ENCODE data around the gene G3BP1. TPM values are rescaled to one million over a fixed set of nuclear protein-coding genes. Genes with fewer than 3 reads are reported as not detected.

G3BP1 gene
- total and polyA plus RNA-seq, 3 experiments from 2014 or later: 142 to 377 (median 371) TPM

DNA sequence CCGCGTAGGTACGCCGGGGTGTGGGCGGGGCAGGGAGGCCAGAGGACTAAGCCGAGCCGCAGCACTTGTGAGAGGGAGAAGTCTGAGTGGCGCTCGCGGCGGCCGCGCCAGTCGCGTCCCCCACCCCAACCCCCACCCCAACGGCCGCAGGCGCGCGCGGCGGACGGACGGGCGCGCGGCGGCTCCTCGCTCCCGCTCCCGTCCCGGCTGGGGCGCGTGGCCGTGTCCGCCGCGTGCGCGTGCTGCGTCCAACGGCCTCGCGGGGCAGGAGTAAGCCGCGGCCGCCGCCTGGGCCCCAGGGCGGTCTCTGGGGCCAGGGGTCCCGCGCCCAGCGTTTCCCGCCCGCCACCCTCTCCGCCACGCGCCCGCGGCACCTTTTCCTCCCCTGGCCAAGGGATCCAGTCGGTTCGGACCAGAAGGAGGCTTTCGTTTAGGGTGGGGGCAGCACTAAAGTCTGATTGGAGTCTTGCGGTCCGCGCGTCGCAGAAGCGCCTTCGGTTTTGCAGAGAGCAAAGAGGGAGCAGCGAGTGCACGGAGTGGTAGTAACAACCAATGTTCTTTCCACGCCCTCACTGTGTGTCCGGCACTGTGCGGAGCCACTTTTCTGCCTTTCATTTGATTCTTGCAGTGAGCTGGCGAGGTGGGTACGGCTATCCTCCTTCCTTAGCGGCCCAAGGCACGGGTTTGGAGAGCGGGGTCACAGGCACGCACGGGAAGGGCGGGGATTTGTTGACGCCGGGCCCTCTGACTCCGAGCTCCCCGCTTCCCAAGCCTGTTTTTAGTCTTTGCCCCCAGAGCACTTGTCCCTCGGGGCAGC, 483 bp downstream of the G3BP1 start:
- Mint-ChIP-seq H3K4me1 (peaks cover 43 to 57% (median 55%) of the 10 kb centered on the region in 3 donors), H3K36me3 (peaks cover 0 to 25% (median 5%) of the 10 kb centered on the region in 3 donors), H3K4me3 (peak overlapping the region in 6 of 7 donors; percentile 83 to 98 (median 94)), H3K9me3 (no peaks in the 10 kb centered on the region), H3K27me3 (no peaks in the 10 kb centered on the region), H3K27ac (peak overlapping the region in 7 of 8 donors; percentile 57 to 95 (median 91))
- Histone ChIP-seq H3K4me1 (ENCODE audit: insufficient read depth, low read length) (peaks cover 51% of the 10 kb centered on the region), H3K9me3 (ENCODE audit: low read length) (no peaks in the 10 kb centered on the region), H3K36me3 (ENCODE audit: insufficient read depth, low read length) (no peaks in the 10 kb centered on the region), H3K27me3 (ENCODE audit: insufficient read depth, low read length, poor library complexity, severe bottlenecking) (no peaks in the 10 kb centered on the region), H3K4me3 (ENCODE audit: low read length) (peak overlapping the region; percentile 86), H3K27ac (ENCODE audit: low read depth, low read length) (peak overlapping the region; percentile 84)
- POLR2A ChIA-PET: interaction anchor here (1.1 to 6.8 kb wide), 8 partner anchors 9 to 1772 kb away, joined by 3 to 81 read pairs (median 6); partner anchors contain the start of genes ATOX1, HMGXB3, RBM22 and TIGD6
- peak in 4 of 5 donors; percentile 18 to 63 (median 52) for DNase-seq
- CTCF ChIA-PET: interaction anchor here (0.7 to 3.2 kb wide), 5 partner anchors 12 to 22 kb away, joined by 4 to 25 read pairs (median 14); partner anchors contain the start of gene ATOX1

DNA sequence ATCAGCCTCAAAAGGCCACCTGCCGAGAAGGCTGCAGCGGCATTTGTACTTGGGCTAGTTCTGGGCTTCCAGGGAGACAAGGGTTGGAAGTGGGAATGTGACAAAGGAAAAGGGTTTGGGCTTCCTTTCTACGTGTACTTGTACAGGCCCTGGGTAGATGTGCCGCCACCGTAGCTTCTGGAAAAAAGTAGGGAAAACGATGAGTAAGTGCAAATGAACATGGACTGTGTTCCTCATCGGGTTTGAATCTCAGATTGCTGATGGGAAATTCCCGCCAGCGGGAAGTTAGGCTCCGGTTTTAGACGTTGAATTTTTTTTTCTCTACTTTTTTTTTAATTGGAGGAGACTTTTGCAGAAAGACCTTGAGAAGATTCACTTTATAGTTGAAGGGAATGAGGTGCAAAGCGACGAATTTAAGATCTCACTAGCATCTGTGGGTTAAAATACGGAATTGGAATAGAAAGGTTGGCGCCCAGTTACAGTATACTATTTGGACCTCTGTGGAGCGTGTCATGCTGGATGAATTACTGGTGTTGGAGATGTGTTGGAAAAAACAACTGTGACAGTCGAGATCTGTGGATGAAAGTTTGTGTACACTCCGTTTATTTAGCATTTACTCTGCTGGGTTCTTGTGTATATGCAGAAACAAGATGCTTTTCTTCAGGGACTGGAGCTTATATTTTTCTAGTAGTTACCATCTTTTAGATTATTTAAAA, 1.2 kb downstream of the G3BP1 start:
- no peaks in the 10 kb centered on the region for H3K36me3 ChIP-seq (ENCODE audit: insufficient read depth, low read length)
- H3K27me3 ChIP-seq (ENCODE audit: insufficient read depth, low read length, poor library complexity, severe bottlenecking): no peaks in the 10 kb centered on the region
- peak overlapping the region; percentile 86 for H3K4me3 ChIP-seq (ENCODE audit: low read length)
- Mint-ChIP-seq H3K9me3 (no peaks in the 10 kb centered on the region), H3K27ac (peak overlapping the region in 7 of 8 donors; percentile 57 to 95 (median 91)), H3K4me1 (peaks cover 51 to 64% (median 63%) of the 10 kb centered on the region in 3 donors), H3K4me3 (peak overlapping the region in 6 of 7 donors; percentile 83 to 98 (median 94)), H3K36me3 (peaks cover 0 to 33% (median 11%) of the 10 kb centered on the region in 3 donors), H3K27me3 (no peaks in the 10 kb centered on the region)
- peaks cover 57% of the 10 kb centered on the region for H3K4me1 ChIP-seq (ENCODE audit: insufficient read depth, low read length)
- ChIA-PET CTCF (interaction anchor here (0.7 to 2.8 kb wide), 3 partner anchors 12 to 17 kb away, joined by 3 to 14 read pairs (median 4); no protein-coding TSS in a partner anchor), POLR2A (interaction anchor here (1.9 to 6.8 kb wide), 2 partner anchors 14 to 20 kb away, joined by 7 to 81 read pairs; partner anchors contain the start of gene ATOX1)
- peak overlapping the region; percentile 84 for H3K27ac ChIP-seq (ENCODE audit: low read depth, low read length)
- H3K9me3 ChIP-seq (ENCODE audit: low read length): no peaks in the 10 kb centered on the region
- peak in 2 of 5 donors; percentile 5 to 14 for DNase-seq

DNA sequence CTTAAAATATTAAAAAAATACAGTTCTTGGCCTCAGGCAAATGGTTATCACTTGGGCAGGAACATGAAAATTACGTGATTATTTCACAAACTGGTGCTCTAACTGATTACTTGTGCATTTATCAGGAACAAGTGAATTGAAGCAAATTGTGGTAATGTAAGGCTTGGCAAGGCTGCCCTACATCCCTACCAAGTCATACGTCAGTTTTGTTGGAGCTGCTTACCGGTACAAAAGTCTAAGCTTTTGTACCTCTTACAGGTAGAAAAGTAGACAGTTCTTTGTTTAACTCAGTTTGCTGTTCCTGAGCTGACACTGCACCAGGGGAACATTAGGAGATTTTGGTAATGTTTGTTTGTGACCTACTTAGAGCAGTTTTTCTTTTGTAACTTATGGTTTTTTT, 2.2 kb downstream of the G3BP1 start:
- H3K4me3 ChIP-seq (ENCODE audit: low read length): peak overlapping the region; percentile 86

DNA sequence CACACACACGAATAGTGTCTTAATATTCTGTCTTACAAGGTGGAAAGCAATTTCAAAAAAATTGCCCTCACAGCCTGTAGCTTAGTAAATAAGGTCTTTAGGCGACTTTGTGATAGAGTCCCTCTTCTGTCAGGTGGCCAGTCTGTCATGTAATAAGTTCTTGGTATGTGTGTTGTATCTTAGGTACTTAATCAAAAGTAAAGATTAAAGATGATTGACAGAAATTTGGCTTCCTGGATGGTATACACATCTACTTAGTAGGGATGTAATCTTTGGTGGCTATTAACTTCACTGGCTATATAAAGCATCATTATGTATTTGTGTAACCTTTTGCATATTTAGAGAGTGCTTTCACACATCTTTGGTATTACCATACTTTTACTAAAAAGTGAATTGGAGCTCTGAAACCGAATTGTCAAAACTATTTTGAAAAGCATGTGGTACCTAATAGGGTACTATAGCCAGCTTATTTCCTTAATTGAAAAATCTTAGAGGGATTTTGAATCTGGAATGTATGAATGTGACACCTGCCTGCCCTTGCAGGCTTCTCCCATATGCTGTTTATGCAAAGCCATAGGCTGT, 3.4 kb downstream of the G3BP1 start:
- peaks cover 0 to 48% (median 16%) of the 10 kb centered on the region in 3 donors for H3K36me3 Mint-ChIP-seq
- Histone ChIP-seq H3K27ac (ENCODE audit: low read depth, low read length) (no peak overlapping the region), H3K4me1 (ENCODE audit: insufficient read depth, low read length) (peaks cover 66% of the 10 kb centered on the region), H3K9me3 (ENCODE audit: low read length) (no peaks in the 10 kb centered on the region), H3K27me3 (ENCODE audit: insufficient read depth, low read length, poor library complexity, severe bottlenecking) (no peaks in the 10 kb centered on the region), H3K36me3 (ENCODE audit: insufficient read depth, low read length) (no peaks in the 10 kb centered on the region), H3K4me3 (ENCODE audit: low read length) (no peak overlapping the region)
- CTCF ChIA-PET: no interaction called here
- H3K4me1 Mint-ChIP-seq: peaks cover 70 to 81% (median 78%) of the 10 kb centered on the region in 3 donors
- H3K27ac Mint-ChIP-seq: peak overlapping the region in 6 of 8 donors; percentile 15 to 81 (median 59)
- no peak for DNase-seq
- H3K4me3 Mint-ChIP-seq: peak overlapping the region in 6 of 7 donors; percentile 70 to 98 (median 90)
- no peaks in the 10 kb centered on the region for H3K27me3 Mint-ChIP-seq
- no peaks in the 10 kb centered on the region for H3K9me3 Mint-ChIP-seq
- POLR2A ChIA-PET: no interaction called here

More for the DNA sequence above, 2.2 kb downstream of the G3BP1 start:
- Mint-ChIP-seq H3K4me3 (peak overlapping the region in 6 of 7 donors; percentile 83 to 98 (median 94)), H3K4me1 (peaks cover 60 to 72% (median 71%) of the 10 kb centered on the region in 3 donors), H3K36me3 (peaks cover 0 to 42% (median 13%) of the 10 kb centered on the region in 3 donors), H3K27ac (peak overlapping the region in 7 of 8 donors; percentile 57 to 95 (median 83)), H3K27me3 (no peaks in the 10 kb centered on the region), H3K9me3 (no peaks in the 10 kb centered on the region)
- ChIA-PET CTCF (interaction anchor here (1.4 kb wide), 1 partner anchor 17 kb away, joined by 3 read pairs; no protein-coding TSS in a partner anchor), POLR2A (interaction anchor here (6.8 kb wide), 1 partner anchor 15 kb away, joined by 81 read pairs; the partner anchor contains the start of gene ATOX1)
- peak overlapping the region; percentile 84 for H3K27ac ChIP-seq (ENCODE audit: low read depth, low read length)
- DNase-seq: no peak
- H3K27me3 ChIP-seq (ENCODE audit: insufficient read depth, low read length, poor library complexity, severe bottlenecking): no peaks in the 10 kb centered on the region
- H3K36me3 ChIP-seq (ENCODE audit: insufficient read depth, low read length): no peaks in the 10 kb centered on the region
- H3K9me3 ChIP-seq (ENCODE audit: low read length): no peaks in the 10 kb centered on the region
- H3K4me1 ChIP-seq (ENCODE audit: insufficient read depth, low read length): peaks cover 65% of the 10 kb centered on the region

DNA sequence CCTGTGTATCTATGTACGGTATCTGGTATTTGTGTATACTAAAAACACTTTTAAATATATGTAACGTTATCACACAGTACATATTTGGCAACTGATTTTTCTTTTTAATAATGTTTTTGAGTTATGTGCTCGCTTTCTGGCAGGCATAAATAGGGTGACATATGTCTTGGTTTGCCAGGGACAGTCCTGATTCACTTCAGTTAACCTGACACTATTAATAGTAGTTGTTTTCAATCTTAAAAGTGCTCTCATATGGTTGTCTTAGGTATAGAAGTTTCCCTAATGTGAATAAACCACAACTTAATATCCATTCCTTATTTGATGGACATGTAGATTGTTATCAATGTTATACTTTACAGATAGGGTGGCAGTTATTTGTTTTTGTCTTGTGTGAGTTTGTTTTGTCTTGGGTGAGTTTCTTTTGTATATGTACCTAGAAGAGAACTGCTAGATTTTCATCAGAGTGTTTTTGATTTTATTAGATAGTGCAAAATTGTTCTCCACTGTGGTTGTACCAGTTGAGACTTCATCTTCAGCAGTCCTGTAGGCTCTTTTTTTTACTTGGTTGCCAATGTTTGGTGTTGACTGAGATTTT, 7.9 kb downstream of the G3BP1 start:
- H3K4me1 ChIP-seq (ENCODE audit: insufficient read depth, low read length): peaks cover 83% of the 10 kb centered on the region
- POLR2A ChIA-PET: interaction anchor here (2.3 kb wide), 1 partner anchor 8 kb away, joined by 6 read pairs; the partner anchor contains the start of gene G3BP1
- CTCF ChIA-PET: no interaction called here
- H3K27me3 ChIP-seq (ENCODE audit: insufficient read depth, low read length, poor library complexity, severe bottlenecking): no peaks in the 10 kb centered on the region
- no peaks in the 10 kb centered on the region for H3K9me3 ChIP-seq (ENCODE audit: low read length)
- H3K4me3 ChIP-seq (ENCODE audit: low read length): no peak overlapping the region
- no peaks in the 10 kb centered on the region for H3K9me3 Mint-ChIP-seq
- H3K27ac Mint-ChIP-seq: peak overlapping the region in 6 of 8 donors; percentile 6 to 75 (median 16)
- H3K4me1 Mint-ChIP-seq: peaks cover 85 to 97% (median 96%) of the 10 kb centered on the region in 3 donors
- no peak overlapping the region for H3K27ac ChIP-seq (ENCODE audit: low read depth, low read length)
- DNase-seq: no peak
- no peaks in the 10 kb centered on the region for H3K27me3 Mint-ChIP-seq
- H3K36me3 Mint-ChIP-seq: peaks cover 0 to 35% (median 16%) of the 10 kb centered on the region in 3 donors
- H3K4me3 Mint-ChIP-seq: peak overlapping the region; percentile 16 to 66 (median 47)
- no peaks in the 10 kb centered on the region for H3K36me3 ChIP-seq (ENCODE audit: insufficient read depth, low read length)

DNA sequence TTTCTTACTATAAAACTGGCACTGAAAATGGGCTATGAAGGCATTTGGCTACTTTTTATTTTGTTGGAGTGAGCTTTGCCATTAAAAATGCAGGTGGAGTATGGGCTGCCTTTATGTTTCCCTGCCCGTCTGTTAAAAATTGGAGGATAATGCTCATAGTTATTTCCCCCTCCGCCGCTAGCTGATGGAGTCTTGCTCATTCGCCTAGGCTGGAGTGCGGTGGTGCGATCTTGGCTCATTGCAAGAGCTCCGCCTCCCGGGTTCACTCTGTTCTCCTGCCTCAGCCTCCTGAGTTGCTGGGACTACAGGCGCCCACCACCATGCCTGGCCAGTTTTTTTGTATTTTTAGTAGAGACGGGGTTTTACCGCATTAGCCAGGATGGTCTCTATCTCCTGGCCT, 8.6 kb downstream of the G3BP1 start:
- no peak overlapping the region for H3K4me3 ChIP-seq (ENCODE audit: low read length)
- no peaks in the 10 kb centered on the region for H3K9me3 ChIP-seq (ENCODE audit: low read length)
- peaks cover 81% of the 10 kb centered on the region for H3K4me1 ChIP-seq (ENCODE audit: insufficient read depth, low read length)
- ChIA-PET POLR2A (interaction anchor here (2.3 kb wide), 1 partner anchor 9 kb away, joined by 6 read pairs; the partner anchor contains the start of gene G3BP1), CTCF (no interaction called here)
- Mint-ChIP-seq H3K4me1 (peaks cover 83 to 97% (median 95%) of the 10 kb centered on the region in 3 donors), H3K9me3 (no peaks in the 10 kb centered on the region), H3K4me3 (peak overlapping the region; percentile 16 to 64 (median 35)), H3K27me3 (no peaks in the 10 kb centered on the region), H3K27ac (peak overlapping the region in 6 of 8 donors; percentile 6 to 60 (median 39)), H3K36me3 (peaks cover 0 to 36% (median 16%) of the 10 kb centered on the region in 3 donors)
- no peaks in the 10 kb centered on the region for H3K27me3 ChIP-seq (ENCODE audit: insufficient read depth, low read length, poor library complexity, severe bottlenecking)
- no peak for DNase-seq
- no peaks in the 10 kb centered on the region for H3K36me3 ChIP-seq (ENCODE audit: insufficient read depth, low read length)
- H3K27ac ChIP-seq (ENCODE audit: low read depth, low read length): no peak overlapping the region

DNA sequence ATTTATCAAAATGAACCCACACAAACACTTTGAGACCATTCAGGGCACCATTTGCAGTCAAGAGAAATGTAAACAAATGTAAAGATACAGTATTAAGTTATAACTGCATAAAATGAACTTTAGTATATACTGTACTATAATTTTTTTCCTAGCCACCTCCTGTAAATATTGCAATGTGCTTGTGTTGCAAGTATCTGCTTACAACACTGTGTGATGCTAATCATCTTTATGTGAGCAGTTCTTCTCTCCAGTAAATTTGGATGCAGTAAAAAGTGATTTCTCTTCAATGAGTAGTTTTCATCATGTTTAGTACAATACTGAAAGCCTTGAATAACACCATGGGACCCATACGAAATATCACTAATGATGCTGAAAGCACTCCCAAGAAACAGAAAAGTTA, 9.4 kb downstream of the G3BP1 start:
- H3K4me3 ChIP-seq (ENCODE audit: low read length): no peak overlapping the region
- ChIA-PET CTCF (no interaction called here), POLR2A (interaction anchor here (2.3 kb wide), 1 partner anchor 9 kb away, joined by 6 read pairs; the partner anchor contains the start of gene G3BP1)
- Mint-ChIP-seq H3K36me3 (peaks cover 0 to 34% (median 16%) of the 10 kb centered on the region in 3 donors), H3K27ac (peak overlapping the region in 5 of 8 donors; percentile 6 to 72 (median 67)), H3K27me3 (no peaks in the 10 kb centered on the region), H3K4me1 (peaks cover 83 to 97% (median 95%) of the 10 kb centered on the region in 3 donors), H3K4me3 (peak overlapping the region in 6 of 7 donors; percentile 0 to 53 (median 46)), H3K9me3 (no peaks in the 10 kb centered on the region)
- no peaks in the 10 kb centered on the region for H3K27me3 ChIP-seq (ENCODE audit: insufficient read depth, low read length, poor library complexity, severe bottlenecking)
- peaks cover 74% of the 10 kb centered on the region for H3K4me1 ChIP-seq (ENCODE audit: insufficient read depth, low read length)
- no peak for DNase-seq
- H3K9me3 ChIP-seq (ENCODE audit: low read length): no peaks in the 10 kb centered on the region
- H3K36me3 ChIP-seq (ENCODE audit: insufficient read depth, low read length): no peaks in the 10 kb centered on the region
- H3K27ac ChIP-seq (ENCODE audit: low read depth, low read length): no peak overlapping the region
